ENCODE measurements around the gene FNDC7. TPM values are rescaled to one million over a fixed set of nuclear protein-coding genes. Genes with fewer than 3 reads are reported as not detected.

Gene FNDC7
- total and polyA plus RNA-seq, 9 of the 15 experiments (the other 6 are each of a cell fraction or from before 2014, with no cell fraction given) = not detected

- H3K79me2 ChIP-seq (ENCODE audit: control insufficient read depth, insufficient read depth, low read length) = no peaks in the 10 kb centered on the region
- TF ChIP-seq ZBTB8A (IDR thresholded peaks at IDR 0.05; ENCODE audit: partially characterized antibody) (no peak), YY1 (IDR thresholded peaks at IDR 0.05; ENCODE audit: borderline replicate concordance in 1 of 3, control insufficient read depth in 1 of 3, extremely low read depth in 1 of 3, insufficient read depth in 3 of 3, insufficient read length in 1 of 3, insufficient replicate concordance in 2 of 3, low read depth in 1 of 3, low read length in 2 of 3) (no peak), UBTF (IDR thresholded peaks at IDR 0.05; ENCODE audit: borderline replicate concordance in 1 of 2, low read depth in 2 of 2, low read length in 2 of 2) (no peak), HNRNPLL (IDR thresholded peaks at IDR 0.05; ENCODE audit: low read depth, low read length, poor library complexity, severe bottlenecking) (no peak), TEAD2 (tag; IDR thresholded peaks at IDR 0.05) (no peak), HES1 (IDR thresholded peaks at IDR 0.05; ENCODE audit: low read depth) (no peak)
- TF ChIP-seq, protein P1, sequence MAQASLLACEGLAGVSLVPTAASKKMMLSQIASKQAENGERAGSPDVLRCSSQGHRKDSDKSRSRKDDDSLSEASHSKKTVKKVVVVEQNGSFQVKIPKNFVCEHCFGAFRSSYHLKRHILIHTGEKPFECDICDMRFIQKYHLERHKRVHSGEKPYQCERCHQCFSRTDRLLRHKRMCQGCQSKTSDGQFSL (CRISPR knock-in tag; IDR thresholded peaks at IDR 0.05) = no peak
- TF ChIP-seq, protein P1 (tag; IDR thresholded peaks at IDR 0.05) = no peak
- ATAC-seq = no peak
- H3K4me3 ChIP-seq = no peak overlapping the region
- no peak for FAIRE-seq
- no peaks in the 10 kb centered on the region for H3K9me3 ChIP-seq (replicated peaks; ENCODE audit: control insufficient read depth, insufficient read depth, low read depth, low read length)
- intact Hi-C loops (cut with micrococcal nuclease) (no loop called here), in situ Hi-C loops (cut with MboI) (no loop called here)
- no peak overlapping the region for H3K27ac ChIP-seq (ENCODE audit: extremely low read depth, low read depth, low read length)
- peaks cover 0 to 10% of the 10 kb centered on the region in 2 experiments; a peak in 3 of 5 replicates for H3K4me1 ChIP-seq (replicated peaks in 1 of 2; ENCODE audit: control insufficient read depth in 2 of 2, insufficient read depth in 2 of 2, low read length in 2 of 2)
- DNase-seq (ENCODE audit: extremely low read depth in 1 of 4, low spot score in 3 of 4) = no peak
- peaks cover 19 to 24% of the 10 kb centered on the region in 2 experiments; a peak in 4 of 5 replicates for H3K27me3 ChIP-seq (ENCODE audit: control insufficient read depth in 2 of 2, insufficient read depth in 2 of 2, low read length in 2 of 2)
- H2AFZ ChIP-seq (ENCODE audit: low read depth, low read length) = no peak overlapping the region
- no peaks in the 10 kb centered on the region for H3K36me3 ChIP-seq (ENCODE audit: control insufficient read depth, insufficient read depth, low read length)
- 14% methylated on average over 9 of the region's 9 CpGs for WGBS (ENCODE audit: insufficient coverage, low coverage, missing lambda C conversion rate)
- no peak overlapping the region; a peak in 1 of 4 replicates for H3K9ac ChIP-seq (ENCODE audit: insufficient read depth in 1 of 2, low read depth in 2 of 2, low read length in 2 of 2)
- no peak overlapping the region for H3K4me2 ChIP-seq (ENCODE audit: insufficient read depth, low read length)
- ChIA-PET CTCF (ENCODE audit: low intra/inter-chr PET ratio) (no interaction called here), POLR2A (interaction anchor here (0.7 to 2.2 kb wide), 5 partner anchors 12 to 35 kb away, joined by 3 to 19 read pairs (median 3); no protein-coding TSS in a partner anchor)
- no peaks in the 10 kb centered on the region for H3K9me1 ChIP-seq (ENCODE audit: control insufficient read depth, insufficient read depth, low read length)
- BruUV-seq (replicated peaks) = no TSS peak
- no peaks in the 10 kb centered on the region for H4K20me1 ChIP-seq (replicated peaks; ENCODE audit: control insufficient read depth, insufficient read depth, low read length)
Measured at GRCh38 chr1:108717774-108718316, 5.1 kb downstream of the FNDC7 start.
